HK-2 (cell line): ENCODE measurements around the gene AGAP5.
"Not testable (repeated sequence)": the region's sequence is repeated elsewhere in the genome, so short reads cannot be mapped to it uniquely, and the experiment has no call there.

ENCODE experiments used
- DNase-seq: peaks from one replicate; pipeline ENCODE4 v3.0.0-alpha.2; 2018; ENCODE audit not compliant: unreplicated experiment

The AGAP5 gene

DNA sequence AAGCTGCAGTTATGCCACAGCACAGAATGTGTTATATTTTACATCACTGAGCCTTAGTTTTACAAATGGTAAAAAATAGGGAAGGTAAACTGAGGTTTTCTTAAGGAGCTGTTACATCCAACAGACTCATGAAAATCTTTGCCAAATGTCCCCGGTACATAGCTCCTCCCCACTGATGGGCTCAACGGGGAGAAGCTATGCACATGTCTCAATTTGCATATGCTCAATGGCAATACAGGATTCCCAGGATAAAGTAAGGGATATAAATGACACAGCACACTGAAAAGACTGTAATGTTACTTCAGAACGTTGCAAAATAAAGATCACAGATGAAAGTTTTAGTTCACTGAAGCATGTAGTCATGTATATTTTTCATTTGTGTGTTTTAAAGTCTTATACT, 16.6 kb upstream of the AGAP5 start:
- DNase-seq, result not testable (repeated sequence)

DNA sequence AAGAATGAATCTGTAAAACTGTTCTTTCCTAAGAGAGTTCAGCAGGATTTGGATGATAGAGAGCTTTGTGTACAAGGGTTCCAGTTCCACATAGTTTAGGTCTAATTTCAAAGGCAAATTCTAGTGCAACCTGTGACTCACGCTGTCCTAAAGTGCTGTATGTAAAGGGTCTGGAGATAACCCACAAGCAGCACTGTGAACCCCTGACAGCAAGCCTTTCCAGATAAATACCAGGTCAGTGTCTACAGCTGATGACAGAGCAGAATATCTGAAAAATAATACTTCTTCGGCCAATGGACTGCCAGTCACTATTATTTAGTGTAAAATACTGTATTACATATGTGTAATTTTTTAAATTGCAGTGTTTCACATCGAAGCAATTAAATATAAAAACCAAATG, 16.0 kb upstream of the AGAP5 start:
- DNase-seq, result not testable (repeated sequence)

DNA sequence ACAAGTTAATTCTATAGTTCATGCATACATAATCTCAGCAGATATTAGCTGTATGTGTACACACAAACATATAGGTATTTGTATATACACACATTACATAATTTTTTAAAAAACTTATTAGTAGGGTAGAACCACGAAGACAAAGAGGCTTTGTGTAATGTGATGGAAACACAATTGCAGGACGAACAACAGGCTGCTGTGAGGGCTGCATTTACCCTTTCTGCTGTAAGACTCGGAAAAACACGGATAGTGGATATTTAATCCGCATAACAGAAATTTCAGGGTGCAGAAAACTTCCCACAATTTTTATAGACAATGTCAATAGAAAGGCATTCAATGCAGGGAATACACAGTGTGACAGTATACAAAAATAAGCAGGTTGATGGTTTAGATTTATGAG, 13.8 kb upstream of the AGAP5 start:
- not testable (repeated sequence) for DNase-seq

DNA sequence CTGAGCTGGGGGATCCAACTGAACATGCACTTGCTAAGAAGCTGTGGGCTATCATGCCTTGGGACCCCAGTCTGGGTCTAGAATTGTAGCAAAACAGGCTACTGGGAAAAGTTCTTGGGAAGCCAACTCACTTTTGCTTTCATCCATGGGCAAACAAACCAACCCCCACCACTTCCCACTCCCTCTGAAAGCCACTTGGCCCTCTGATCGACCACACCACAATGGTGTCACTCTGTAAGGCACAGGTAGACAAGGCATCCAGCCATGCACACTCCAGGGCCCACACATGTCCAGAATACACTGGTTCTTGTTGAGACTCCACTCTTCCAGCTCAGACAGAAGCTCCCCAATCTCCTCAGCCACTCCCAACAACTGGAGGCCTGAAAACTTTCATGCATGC, 10.2 kb upstream of the AGAP5 start:
- DNase-seq, result not testable (repeated sequence)

DNA sequence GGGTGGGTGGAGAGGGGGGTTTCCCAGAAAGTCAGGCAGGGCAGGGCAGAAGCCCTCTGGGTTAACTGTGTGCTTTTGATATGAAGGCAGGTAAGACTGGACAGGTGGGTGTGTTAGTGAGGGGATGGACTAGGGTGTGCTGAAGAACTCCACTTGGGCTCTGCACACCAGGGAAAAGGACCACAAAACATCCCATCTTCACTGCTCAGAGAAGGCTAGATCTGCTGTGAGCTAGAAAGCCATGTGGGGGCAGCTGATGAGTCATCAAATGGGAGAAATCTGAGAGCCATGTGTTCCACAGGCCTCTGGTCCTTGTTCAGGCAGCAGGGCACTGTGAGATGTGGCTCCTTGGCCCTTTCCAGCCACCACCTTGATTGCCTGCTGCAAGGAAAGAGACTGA, 9.7 kb upstream of the AGAP5 start:
- DNase-seq, result not testable (repeated sequence)

DNA sequence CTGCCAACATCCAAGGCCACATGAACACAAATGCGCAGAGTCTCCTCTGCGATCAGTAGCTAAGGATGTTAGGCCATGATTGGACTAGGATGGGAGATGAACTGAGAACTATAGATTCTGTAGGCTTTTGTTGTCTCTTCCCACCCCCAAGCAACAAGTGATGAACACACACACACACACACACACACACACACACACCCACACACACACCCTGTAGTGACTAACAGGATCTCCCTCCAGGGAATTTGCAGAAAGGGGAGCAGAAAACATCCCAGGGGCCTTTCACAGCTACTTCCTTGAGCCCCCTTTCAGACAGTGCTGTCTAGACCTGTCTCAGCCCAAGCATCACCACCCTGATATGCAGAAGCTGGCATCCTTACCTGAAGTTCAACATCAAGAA, 8.6 kb upstream of the AGAP5 start:
- not testable (repeated sequence) for DNase-seq

DNA sequence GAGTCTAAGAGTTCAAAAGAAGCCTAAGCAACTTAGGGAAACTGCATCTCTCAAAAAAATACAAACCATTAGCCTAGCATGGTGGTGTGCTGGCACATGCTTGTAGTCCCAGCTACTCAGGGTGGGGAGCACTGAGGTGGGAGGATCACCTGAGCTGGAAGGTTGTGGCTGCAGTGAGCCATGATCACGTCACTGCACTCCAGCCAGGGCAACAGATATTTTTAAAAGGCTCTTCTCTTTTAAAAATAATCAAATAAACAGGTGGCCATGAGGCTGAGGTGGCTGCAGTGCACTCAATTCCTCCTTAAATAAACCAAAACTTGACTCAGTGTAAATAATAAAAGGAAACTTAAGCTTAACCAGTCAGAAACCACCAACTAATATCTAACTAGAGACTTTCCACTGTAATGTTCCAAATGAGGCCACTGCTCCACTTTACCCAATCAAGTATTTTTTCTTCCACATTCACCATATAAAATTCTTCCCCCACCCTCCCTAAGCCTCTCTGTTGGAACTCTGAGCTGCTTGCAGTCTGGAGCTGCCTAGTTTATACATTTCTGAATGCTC, 7.7 kb upstream of the AGAP5 start:
- not testable (repeated sequence) for DNase-seq

DNA sequence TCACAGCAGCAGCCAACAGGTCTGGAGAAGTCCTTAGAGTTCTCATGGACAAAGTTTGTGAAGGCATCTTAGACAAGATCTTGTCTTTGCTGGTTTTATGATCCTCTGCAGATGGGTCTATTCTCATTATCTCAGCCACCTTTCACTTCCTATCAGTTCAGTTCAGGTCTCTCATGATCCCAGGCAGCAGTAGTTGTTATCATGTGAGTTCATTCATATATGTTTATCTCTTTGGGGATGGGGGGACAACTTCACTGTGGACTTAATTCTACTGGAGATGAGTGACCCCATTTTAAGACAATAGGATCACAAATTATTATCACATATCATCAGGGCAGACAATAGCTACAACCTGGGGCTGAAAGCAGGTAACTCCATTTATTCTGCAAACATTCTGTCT, 6.0 kb upstream of the AGAP5 start:
- DNase-seq, result not testable (repeated sequence)

DNA sequence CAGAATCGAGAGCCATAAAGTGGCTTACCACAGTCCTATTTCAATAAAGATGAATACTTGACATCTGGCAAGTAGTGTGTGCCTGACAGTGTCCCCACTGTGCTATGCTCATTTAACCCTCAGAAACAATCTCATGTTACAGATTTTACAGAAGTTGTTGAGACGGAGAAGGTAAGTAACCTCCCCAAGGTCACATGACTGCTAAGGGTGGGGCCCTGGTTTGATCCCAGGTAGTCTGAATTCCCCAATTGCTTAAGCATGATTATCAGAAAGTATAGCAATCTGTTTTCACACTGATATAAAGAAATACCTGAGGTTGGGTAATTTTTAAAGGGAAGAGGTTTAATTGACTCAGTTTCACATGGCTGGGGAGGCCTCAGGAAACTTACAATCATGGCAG, 910 bp upstream of the AGAP5 start:
- DNase-seq, result not testable (repeated sequence)

DNA sequence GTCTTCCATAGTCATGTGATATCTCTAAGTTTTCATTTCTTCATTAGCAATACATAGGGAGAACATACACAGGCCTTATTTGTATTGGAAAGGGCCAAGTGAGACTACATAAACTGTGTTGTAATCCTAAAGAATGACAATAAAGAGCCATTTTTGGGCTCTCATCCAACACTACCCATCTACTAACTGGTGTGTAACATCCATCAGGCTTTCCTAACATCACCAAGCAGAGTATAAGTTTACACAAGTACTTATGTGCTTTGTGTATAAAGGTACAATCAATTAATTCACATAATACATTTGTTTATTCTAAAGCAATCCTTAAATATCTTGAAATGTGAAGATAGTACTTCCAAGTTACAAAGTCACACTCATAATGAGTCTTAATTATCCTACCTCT, 2.6 kb downstream of the AGAP5 start:
- not testable (repeated sequence) for DNase-seq

DNA sequence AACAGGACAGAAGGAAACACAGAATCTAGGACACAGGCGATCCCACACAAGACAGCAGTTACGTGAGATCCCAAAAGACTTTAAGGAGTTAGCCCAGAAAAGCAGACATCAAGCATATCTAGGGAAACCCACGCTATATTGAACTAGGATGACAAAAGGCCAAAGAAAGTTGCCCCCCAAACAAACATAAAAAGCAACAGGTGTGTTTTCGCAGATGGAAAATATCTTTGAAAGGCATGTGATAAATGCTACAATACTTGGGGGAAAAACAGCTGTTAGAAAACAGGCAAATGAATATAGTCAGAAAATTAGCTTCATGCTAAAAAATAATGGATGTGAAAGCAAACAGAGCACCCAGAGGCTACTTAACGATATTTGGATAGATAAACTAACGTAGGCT, 7.2 kb downstream of the AGAP5 start:
- DNase-seq, result not testable (repeated sequence)

DNA sequence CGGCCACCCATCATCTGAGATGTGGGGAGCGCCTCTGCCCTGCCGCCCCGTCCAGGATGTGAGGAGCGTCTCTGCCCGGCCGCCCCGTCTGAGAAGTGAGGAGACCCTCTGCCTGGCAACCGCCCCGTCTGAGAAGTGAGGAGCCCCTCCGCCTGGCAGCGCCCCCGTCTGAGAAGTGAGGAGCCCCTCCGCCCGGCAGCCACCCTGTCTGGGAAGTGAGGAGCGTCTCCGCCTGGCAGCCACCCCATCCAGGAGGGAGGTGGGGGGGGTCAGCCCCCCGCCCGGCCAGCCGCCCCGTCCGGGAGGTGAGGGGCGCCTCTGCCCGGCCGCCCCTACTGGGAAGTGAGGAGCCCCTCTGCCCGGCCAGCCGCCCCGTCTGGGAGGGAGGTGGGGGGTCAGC, 8.3 kb downstream of the AGAP5 start:
- not testable (repeated sequence) for DNase-seq

DNA sequence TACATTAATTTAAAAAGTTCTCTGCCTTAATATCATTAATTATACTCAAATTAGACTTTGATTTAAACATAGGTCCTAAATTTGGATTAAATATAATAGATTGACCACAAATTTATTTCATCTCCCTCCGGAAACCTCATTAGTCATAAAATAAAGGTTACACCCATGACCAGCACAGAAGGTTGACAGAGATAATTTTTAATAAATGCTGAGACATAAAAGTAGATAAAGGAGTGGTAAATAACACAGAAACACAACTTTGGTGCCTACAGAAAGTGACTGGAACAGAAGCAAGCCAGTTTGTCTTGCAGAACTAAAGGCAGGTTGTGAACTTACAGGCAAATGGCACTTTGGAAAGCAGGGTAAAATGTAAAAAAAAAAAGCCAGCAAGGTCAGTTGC, 10.3 kb downstream of the AGAP5 start:
- DNase-seq, result not testable (repeated sequence)

DNA sequence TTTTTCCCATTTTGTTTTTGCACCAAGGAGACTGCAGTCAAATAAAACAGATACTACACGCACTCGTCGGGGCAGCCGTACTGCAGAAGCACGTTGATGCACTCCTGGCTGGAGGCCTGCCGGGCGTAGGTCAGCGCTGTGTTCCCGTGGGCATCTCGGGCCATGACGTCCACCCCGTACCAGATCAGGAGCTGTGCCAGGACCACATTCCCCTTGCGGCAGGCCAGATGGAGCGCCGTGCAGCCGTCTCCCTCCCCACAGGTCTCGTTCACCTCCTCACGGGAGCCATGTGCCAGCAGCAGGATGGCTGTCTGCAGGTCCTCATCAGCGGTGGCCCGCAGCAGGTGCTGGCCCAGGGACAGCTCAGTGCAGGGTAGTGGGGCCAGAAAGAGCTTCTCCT, 23.4 kb downstream of the AGAP5 start:
- DNase-seq, result not testable (repeated sequence)

DNA sequence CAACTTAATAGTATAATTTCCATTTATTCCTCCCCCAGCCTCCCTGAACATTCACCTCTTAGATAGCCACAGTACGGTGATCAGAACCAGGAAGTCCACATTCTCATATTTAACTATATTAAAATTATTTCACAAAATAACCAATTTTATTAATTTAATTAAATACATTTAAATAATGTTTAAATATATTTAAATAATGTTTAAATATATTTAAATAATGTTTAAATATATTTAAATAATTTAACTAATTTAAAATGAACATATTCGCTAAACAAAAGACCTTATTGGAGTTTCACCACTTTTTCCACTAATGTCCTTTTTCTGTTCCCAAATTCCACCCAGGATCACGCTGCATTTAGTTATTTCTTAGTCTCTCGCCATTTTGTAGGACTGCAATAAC, 29.5 kb downstream of the AGAP5 start:
- DNase-seq, result not testable (repeated sequence)

DNA sequence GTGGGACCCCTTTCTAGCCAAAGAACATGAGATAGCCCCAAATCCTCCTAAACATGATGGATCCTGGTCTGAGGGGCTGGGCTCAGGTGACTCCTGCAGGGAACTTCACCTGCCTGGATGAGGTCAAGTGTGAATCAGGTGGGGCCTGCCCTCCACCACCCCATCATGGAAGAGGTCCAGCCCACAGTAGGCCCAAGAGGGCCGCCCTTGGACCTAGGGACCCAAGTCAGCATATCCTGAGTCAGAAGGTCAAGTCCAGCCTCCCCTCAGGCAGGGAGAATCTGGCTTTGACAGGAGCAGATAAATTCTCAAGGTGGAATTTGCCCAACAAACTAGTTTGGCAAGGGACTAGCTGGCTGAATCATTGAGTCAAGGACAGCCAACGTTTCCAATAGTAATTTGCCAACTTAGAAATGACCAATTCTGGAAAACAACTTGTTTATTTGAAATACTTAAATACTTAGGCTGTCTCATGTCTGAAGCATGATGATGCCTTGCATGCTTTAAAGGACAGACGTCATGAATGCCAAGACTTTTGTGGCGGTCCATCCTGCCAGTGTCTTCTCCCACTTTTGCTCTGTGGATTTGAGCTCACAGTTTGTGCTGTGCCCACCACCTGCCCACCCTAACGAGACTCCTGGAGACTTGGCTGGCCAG, 31.6 kb downstream of the AGAP5 start:
- not testable (repeated sequence) for DNase-seq

DNA sequence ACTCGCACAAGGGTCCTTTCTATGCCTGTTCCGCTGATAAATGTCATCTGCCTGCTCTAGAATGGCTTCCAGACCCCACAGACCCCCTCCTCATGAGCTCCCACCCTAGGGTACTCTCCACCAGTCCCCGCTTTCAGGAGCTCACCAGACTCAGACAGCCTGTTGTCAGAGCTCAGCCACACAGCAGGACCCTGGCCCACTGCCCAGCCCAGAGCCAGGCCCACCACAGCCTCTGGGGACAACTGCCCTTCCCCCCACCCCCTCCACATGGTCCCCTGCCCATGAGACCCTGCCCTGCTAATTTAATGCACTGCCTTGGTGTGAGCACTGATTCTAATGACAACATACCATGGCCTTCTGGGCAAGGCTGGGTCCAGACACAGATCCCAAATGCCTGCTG, 32.3 kb downstream of the AGAP5 start:
- not testable (repeated sequence) for DNase-seq

DNA sequence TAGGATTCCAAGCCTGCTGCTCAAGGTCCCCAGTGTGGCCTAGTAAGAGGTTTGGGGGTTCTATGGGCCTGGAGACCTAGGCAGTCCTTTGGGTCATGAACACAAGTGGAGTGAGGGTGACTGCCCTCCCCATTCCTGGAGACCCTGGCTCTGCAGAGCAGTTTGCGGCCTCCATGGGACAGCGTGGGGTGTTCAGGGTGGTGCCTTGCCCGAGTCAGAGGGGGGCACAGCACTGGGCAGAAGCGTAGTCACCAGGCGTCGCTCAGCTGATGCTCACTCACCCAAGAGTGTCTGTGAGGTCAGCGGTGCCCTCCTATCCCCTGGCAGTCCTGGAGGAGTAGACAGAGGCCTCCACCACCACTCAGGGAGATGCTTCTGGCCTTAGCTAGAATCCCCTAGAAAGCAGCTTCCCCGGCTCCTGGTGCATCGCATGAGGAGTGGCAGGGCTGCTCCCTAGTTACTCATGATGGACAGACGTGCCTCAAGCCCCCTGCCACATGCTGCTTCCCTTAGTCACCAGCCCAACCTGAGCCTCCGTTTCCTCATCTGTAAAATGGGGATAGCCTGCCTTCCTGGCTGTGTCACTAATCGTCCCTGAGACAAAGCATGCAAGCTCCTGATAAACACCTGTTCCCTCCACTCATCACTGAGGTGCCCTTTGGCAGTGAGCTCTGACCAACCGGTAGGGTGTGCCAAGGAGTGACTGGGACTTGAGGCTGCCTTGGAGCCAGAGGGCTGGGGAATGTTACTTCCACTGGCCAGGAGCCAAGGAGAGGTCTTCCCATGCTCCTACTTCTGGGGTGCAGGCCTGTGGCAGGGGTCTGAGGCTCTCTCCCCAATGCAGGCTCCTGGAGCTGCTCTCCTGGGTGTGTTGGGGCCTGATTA, 33.5 kb downstream of the AGAP5 start:
- DNase-seq, result not testable (repeated sequence)

DNA sequence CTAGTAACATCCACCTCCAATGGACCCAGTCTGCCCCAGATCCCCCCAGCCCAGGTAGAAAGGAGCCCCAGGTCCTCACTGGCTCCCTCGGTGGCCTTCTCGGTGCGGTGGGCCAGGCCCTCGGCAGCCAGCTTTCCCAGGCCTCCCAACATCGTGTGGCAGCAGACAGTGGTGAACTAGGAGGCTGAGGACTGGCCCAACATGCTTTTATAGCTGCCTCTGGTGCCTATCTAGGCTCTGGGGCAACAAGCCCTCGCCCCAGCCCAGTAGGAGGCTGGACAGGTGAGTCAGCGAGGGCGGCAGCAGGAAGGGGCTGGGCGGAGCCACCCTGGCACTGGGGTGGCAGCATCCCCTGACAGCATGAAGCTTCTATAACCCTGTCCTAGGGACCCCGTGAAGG, 34.3 kb downstream of the AGAP5 start:
- not testable (repeated sequence) for DNase-seq

DNA sequence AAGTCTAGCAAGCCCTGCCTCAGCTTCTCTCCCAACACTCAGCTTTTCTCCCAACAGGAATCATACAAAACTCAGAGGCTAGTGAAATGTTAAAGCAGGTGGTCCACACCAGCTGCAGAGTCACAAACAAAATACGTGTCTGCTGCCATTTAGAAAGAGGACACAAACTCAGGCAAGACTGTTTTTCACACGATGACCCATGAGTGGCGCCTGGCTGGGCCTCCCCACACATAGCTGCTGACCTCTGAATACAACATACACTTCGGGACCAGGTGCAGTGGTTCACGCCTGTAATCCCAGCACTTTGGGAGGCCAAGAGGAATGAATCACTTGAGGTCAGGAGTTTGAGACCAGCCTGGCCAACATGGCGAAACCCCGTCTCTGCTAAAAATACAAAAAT, 35.2 kb downstream of the AGAP5 start:
- DNase-seq, result not testable (repeated sequence)

DNA sequence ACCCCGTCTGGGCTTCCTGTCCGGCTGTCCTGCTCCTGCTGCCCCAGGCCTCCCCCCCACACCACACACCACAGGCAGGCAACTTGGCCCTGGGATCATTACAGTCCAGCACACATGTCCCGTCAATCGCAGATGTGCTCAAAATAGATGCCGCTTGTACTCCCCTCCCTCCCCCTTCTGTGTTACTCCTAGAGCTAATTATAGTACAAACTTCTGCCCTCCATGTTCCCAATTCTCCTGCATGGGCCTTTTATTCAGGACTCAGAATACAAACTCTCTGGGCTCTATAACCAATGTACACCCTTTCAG, 42.0 kb downstream of the AGAP5 start, which contains the start of gene SYNPO2L:
SYNPO2L (minus strand) TSS at position 40 of the 309 bp plus-strand sequence. CDS start 107 bp downstream, outside the sequence.
- DNase-seq, result no peak

DNA sequence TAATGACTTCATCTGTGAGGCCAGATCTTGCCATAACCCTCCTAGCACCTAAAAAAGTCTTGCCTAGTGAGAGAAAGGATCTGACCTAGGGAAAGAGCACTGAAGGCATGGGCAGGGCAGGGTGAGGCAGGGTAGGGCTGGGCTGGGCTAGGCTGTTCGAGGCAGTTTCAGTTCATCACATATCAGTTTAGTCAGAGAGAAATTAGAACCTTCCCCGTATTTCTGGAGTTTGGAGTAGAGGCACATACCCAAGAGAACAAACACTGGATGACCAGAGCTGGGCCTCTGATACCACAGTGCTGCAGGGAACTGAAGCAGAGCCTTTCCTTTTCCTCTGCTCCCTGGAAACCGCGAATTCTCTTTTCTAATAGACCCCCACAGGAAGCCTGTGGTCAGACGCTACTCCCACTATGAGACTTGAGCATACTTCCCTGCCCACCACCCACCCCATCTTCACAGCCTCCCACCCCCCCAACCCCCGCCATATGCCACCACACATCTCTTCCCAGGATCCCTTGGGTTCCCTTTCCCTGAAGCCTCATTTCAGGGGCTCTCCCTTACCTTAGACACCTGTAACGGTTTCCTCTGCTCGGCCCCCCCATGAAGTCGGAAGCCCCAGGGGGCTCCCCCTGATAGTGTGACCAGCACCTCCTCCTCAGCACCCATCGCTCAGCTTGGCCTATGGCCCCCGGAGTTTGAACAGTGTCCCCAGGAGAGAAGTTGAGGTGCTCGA, 42.5 kb downstream of the AGAP5 start:
- no peak for DNase-seq
